ENCODE measurements around the gene TNK2.

Gene TNK2

DNA sequence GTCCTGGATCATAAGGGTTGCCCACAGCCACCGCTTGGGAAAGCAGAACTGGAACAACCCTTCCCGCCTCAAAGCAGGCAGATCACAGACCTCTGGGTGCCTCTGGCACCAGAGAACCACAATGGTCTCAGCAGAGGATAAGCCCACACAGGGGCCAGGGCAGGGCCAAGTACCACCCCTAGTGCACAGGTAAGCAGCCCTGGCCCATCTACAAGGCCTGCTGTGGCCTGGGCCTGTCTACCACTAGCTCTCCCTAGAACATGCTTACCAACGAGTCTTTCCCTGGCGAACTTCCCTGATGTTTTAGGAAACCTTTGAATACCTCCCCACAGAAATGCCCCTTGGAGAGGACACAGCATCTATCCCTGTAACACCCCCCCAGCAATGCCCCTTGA lies 28.3 kb downstream of the TNK2 start:
- WGBS, 2 donors (ENCODE audit: extremely low coverage in 2 of 2, insufficient read length in 2 of 2, insufficient replicate concordance in 1 of 2): no CpG with 5 or more reads among the region's 4 CpGs
- Histone ChIP-seq H4K91ac (ENCODE audit: low read depth, low read length, poor library complexity) (no peak overlapping the region), H3K4ac (ENCODE audit: low read length) (no peak overlapping the region), H3K36me3 (replicated peaks in 1 of 2; ENCODE audit: control insufficient read depth in 2 of 2, insufficient read depth in 2 of 2, low read length in 2 of 2) (peaks cover 19 to 36% of the 10 kb centered on the region in 2 donors), H3K79me1 (ENCODE audit: low read depth, low read length) (peaks cover 2% of the 10 kb centered on the region), H4K8ac (ENCODE audit: low read depth, low read length) (no peak overlapping the region), H2BK12ac (ENCODE audit: low read length) (no peak overlapping the region), H3K9me3 (replicated peaks in 1 of 2; ENCODE audit: control insufficient read depth in 2 of 2, insufficient read depth in 1 of 2, low read depth in 1 of 2, low read length in 2 of 2) (no peaks in the 10 kb centered on the region), H3K4me1 (ENCODE audit: control insufficient read depth in 2 of 2, insufficient read depth in 1 of 2, low read depth in 1 of 2, low read length in 2 of 2) (peaks cover 0 to 6% of the 10 kb centered on the region in 2 donors), H3K18ac (ENCODE audit: low read length) (no peak overlapping the region), H3K9ac (ENCODE audit: low read depth, low read length, poor library complexity) (no peak overlapping the region), H2BK5ac (ENCODE audit: low read length) (no peak overlapping the region), H2BK120ac (ENCODE audit: low read depth, low read length) (no peak overlapping the region), H3K14ac (ENCODE audit: low read length) (no peak overlapping the region), H2AFZ (ENCODE audit: low read length) (no peak overlapping the region), H2AK5ac (ENCODE audit: low read depth, low read length) (no peak overlapping the region), H3K27me3 (ENCODE audit: control insufficient read depth in 3 of 3, insufficient read depth in 3 of 3, low read depth in 1 of 3, low read length in 3 of 3) (no peaks in the 10 kb centered on the region), H3K4me3 (ENCODE audit: low read length in 2 of 2) (no peak overlapping the region), H3K27ac (replicated peaks; ENCODE audit: low read length) (no peak overlapping the region), H3K4me2 (ENCODE audit: insufficient read depth, low read length, poor library complexity, severe bottlenecking) (no peak overlapping the region), H3K23ac (ENCODE audit: low read depth, low read length, poor library complexity) (no peak overlapping the region), H2BK15ac (ENCODE audit: low read length) (no peak overlapping the region)
- DNase-seq (ENCODE audit: low spot score): no peak

GRCh38 chr3:195879416-195880036 lies 28.8 kb downstream of the TNK2 start:
- no CpG with 5 or more reads among the region's 16 CpGs for WGBS, 2 donors (ENCODE audit: extremely low coverage in 2 of 2, insufficient read length in 2 of 2, insufficient replicate concordance in 1 of 2)
- no peaks in the 10 kb centered on the region for H3K9me3 ChIP-seq (replicated peaks in 1 of 2; ENCODE audit: control insufficient read depth in 2 of 2, insufficient read depth in 1 of 2, low read depth in 1 of 2, low read length in 2 of 2)

GRCh38 chr3:195878424-195879274 lies 29.7 kb downstream of the TNK2 start:
- Histone ChIP-seq H3K4me1 (ENCODE audit: control insufficient read depth in 2 of 2, insufficient read depth in 1 of 2, low read depth in 1 of 2, low read length in 2 of 2) (peaks cover 0 to 6% of the 10 kb centered on the region in 2 donors), H3K4me2 (ENCODE audit: insufficient read depth, low read length, poor library complexity, severe bottlenecking) (no peak overlapping the region), H2BK15ac (ENCODE audit: low read length) (no peak overlapping the region), H3K18ac (ENCODE audit: low read length) (peak overlapping the region; percentile 8), H3K14ac (ENCODE audit: low read length) (peak overlapping the region; percentile 21), H3K4me3 (ENCODE audit: low read length in 2 of 2) (no peak overlapping the region), H2BK12ac (ENCODE audit: low read length) (no peak overlapping the region), H3K9me3 (replicated peaks in 1 of 2; ENCODE audit: control insufficient read depth in 2 of 2, insufficient read depth in 1 of 2, low read depth in 1 of 2, low read length in 2 of 2) (no peaks in the 10 kb centered on the region), H3K27me3 (ENCODE audit: control insufficient read depth in 3 of 3, insufficient read depth in 3 of 3, low read depth in 1 of 3, low read length in 3 of 3) (no peaks in the 10 kb centered on the region), H3K23ac (ENCODE audit: low read depth, low read length, poor library complexity) (no peak overlapping the region), H3K79me1 (ENCODE audit: low read depth, low read length) (peaks cover 2% of the 10 kb centered on the region), H2AK5ac (ENCODE audit: low read depth, low read length) (no peak overlapping the region), H2AFZ (ENCODE audit: low read length) (no peak overlapping the region), H4K91ac (ENCODE audit: low read depth, low read length, poor library complexity) (no peak overlapping the region), H3K4ac (ENCODE audit: low read length) (no peak overlapping the region), H2BK120ac (ENCODE audit: low read depth, low read length) (no peak overlapping the region), H3K36me3 (replicated peaks in 1 of 2; ENCODE audit: control insufficient read depth in 2 of 2, insufficient read depth in 2 of 2, low read length in 2 of 2) (peaks cover 19 to 36% of the 10 kb centered on the region in 2 donors), H3K27ac (replicated peaks; ENCODE audit: low read length) (no peak overlapping the region), H3K9ac (ENCODE audit: low read depth, low read length, poor library complexity) (no peak overlapping the region), H2BK5ac (ENCODE audit: low read length) (no peak overlapping the region), H4K8ac (ENCODE audit: low read depth, low read length) (no peak overlapping the region)
- DNase-seq (ENCODE audit: low spot score): no peak
- WGBS, 2 donors (ENCODE audit: extremely low coverage in 2 of 2, insufficient read length in 2 of 2, insufficient replicate concordance in 1 of 2): no CpG with 5 or more reads among the region's 30 CpGs

More at GRCh38 chr3:195879416-195880036, 28.8 kb downstream of the TNK2 start:
- Histone ChIP-seq H2AK5ac (ENCODE audit: low read depth, low read length) (no peak overlapping the region), H3K79me1 (ENCODE audit: low read depth, low read length) (peaks cover 2% of the 10 kb centered on the region), H3K18ac (ENCODE audit: low read length) (no peak overlapping the region), H3K36me3 (replicated peaks in 1 of 2; ENCODE audit: control insufficient read depth in 2 of 2, insufficient read depth in 2 of 2, low read length in 2 of 2) (peaks cover 19 to 36% of the 10 kb centered on the region in 2 donors), H4K91ac (ENCODE audit: low read depth, low read length, poor library complexity) (no peak overlapping the region), H3K4ac (ENCODE audit: low read length) (no peak overlapping the region), H3K4me1 (ENCODE audit: control insufficient read depth in 2 of 2, insufficient read depth in 1 of 2, low read depth in 1 of 2, low read length in 2 of 2) (peaks cover 0 to 6% of the 10 kb centered on the region in 2 donors), H2BK120ac (ENCODE audit: low read depth, low read length) (no peak overlapping the region), H2BK12ac (ENCODE audit: low read length) (no peak overlapping the region), H3K4me2 (ENCODE audit: insufficient read depth, low read length, poor library complexity, severe bottlenecking) (no peak overlapping the region), H2BK15ac (ENCODE audit: low read length) (no peak overlapping the region), H3K14ac (ENCODE audit: low read length) (no peak overlapping the region), H3K4me3 (ENCODE audit: low read length in 2 of 2) (no peak overlapping the region), H4K8ac (ENCODE audit: low read depth, low read length) (no peak overlapping the region), H3K27ac (replicated peaks; ENCODE audit: low read length) (no peak overlapping the region), H3K9ac (ENCODE audit: low read depth, low read length, poor library complexity) (peak overlapping the region; percentile 36), H3K27me3 (ENCODE audit: control insufficient read depth in 3 of 3, insufficient read depth in 3 of 3, low read depth in 1 of 3, low read length in 3 of 3) (no peaks in the 10 kb centered on the region), H2BK5ac (ENCODE audit: low read length) (no peak overlapping the region), H2AFZ (ENCODE audit: low read length) (no peak overlapping the region), H3K23ac (ENCODE audit: low read depth, low read length, poor library complexity) (no peak overlapping the region)
- no peak for DNase-seq (ENCODE audit: low spot score)

- Histone ChIP-seq H3K14ac (ENCODE audit: low read length) (no peak overlapping the region), H3K79me1 (ENCODE audit: low read depth, low read length) (peaks cover 3% of the 10 kb centered on the region), H3K9me3 (replicated peaks in 1 of 2; ENCODE audit: control insufficient read depth in 2 of 2, insufficient read depth in 1 of 2, low read depth in 1 of 2, low read length in 2 of 2) (no peaks in the 10 kb centered on the region), H2BK5ac (ENCODE audit: low read length) (no peak overlapping the region), H3K18ac (ENCODE audit: low read length) (no peak overlapping the region), H3K36me3 (replicated peaks in 1 of 2; ENCODE audit: control insufficient read depth in 2 of 2, insufficient read depth in 2 of 2, low read length in 2 of 2) (peaks cover 17 to 31% of the 10 kb centered on the region in 2 donors), H4K91ac (ENCODE audit: low read depth, low read length, poor library complexity) (no peak overlapping the region), H2AK5ac (ENCODE audit: low read depth, low read length) (no peak overlapping the region), H2BK15ac (ENCODE audit: low read length) (no peak overlapping the region), H3K23ac (ENCODE audit: low read depth, low read length, poor library complexity) (no peak overlapping the region), H3K27ac (replicated peaks; ENCODE audit: low read length) (no peak overlapping the region), H2BK120ac (ENCODE audit: low read depth, low read length) (no peak overlapping the region), H3K9ac (ENCODE audit: low read depth, low read length, poor library complexity) (no peak overlapping the region), H3K4ac (ENCODE audit: low read length) (no peak overlapping the region), H3K27me3 (ENCODE audit: control insufficient read depth in 3 of 3, insufficient read depth in 3 of 3, low read depth in 1 of 3, low read length in 3 of 3) (no peaks in the 10 kb centered on the region), H2AFZ (ENCODE audit: low read length) (no peak overlapping the region), H4K8ac (ENCODE audit: low read depth, low read length) (no peak overlapping the region), H3K4me1 (ENCODE audit: control insufficient read depth in 2 of 2, insufficient read depth in 1 of 2, low read depth in 1 of 2, low read length in 2 of 2) (peaks cover 0 to 6% of the 10 kb centered on the region in 2 donors), H3K4me2 (ENCODE audit: insufficient read depth, low read length, poor library complexity, severe bottlenecking) (no peak overlapping the region), H3K4me3 (ENCODE audit: low read length in 2 of 2) (no peak overlapping the region), H2BK12ac (ENCODE audit: low read length) (no peak overlapping the region)
- WGBS, 2 donors (ENCODE audit: extremely low coverage in 2 of 2, insufficient read length in 2 of 2, insufficient replicate concordance in 1 of 2): no CpG with 5 or more reads among the region's 15 CpGs
- DNase-seq (ENCODE audit: low spot score): no peak
Observed at GRCh38 chr3:195877767-195878423, 30.5 kb downstream of the TNK2 start.
